GM18502 (cell line): ENCODE results near the gene LTA4H.

Experiments used
- ATAC-seq: cut with Tn5 transposase; IDR thresholded peaks from one replicate; pipeline ENCODE4 v1.9.1; 2021; ENCODE audit warnings: mild to moderate bottlenecking; ENCODE audit not compliant: unreplicated experiment, poor library complexity

Gene LTA4H

DNA sequence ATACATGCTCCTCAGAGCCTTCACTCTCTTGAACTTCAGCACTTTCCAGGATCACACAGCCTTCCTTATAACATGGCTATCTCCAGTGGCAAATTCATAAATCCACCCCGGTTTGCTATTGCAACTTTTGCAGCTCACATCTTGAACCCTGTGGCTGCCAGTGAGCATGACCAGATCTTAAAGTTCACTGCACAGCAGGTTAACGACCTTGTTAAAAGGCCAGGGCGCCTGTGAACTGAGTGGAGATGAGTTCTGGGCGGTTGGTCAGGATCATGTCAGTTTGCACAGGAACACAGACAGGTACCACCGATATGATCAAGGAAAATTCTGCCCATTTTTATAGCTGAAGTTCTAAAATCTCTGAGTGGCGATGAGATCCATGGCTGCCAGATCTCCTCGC is 24.7 kb upstream of the LTA4H start:
- no peak for ATAC-seq

DNA sequence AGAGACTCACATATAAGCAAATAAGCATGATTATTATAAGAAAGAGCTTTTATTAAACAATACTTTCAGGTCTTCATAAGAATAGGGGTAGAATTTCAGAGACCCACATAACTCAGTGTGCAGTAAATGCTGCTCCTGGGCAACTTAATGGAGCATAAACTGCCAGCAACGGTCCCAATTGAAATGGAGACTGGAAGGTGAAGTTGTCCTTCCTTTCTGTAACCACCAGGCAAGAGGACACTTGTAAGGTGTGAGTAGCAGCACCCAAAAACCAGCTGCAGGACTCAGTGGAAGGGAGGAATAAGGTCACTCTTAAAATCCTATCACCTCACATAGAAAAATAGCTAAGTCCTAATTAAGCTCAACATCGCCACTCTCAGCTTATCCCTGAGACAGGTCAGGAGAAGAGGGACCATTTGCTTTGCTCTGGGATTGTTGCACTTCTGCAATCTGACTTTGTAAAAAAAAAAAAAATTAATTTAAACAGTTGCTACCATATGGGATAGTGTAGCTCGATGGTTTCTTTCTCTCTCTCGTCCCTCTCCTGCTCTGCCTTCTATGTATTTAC is 22.7 kb upstream of the LTA4H start:
- ATAC-seq = no peak

GRCh38 chr12:96056646-96057455 is 21.5 kb upstream of the LTA4H start:
- no peak for ATAC-seq

- ATAC-seq = no peak
These were observed 18.8 kb upstream of the LTA4H start for GRCh38 chr12:96054244-96054610.

GRCh38 chr12:96053476-96054243 is 18.3 kb upstream of the LTA4H start:
- no peak for ATAC-seq

GRCh38 chr12:96051756-96052485 is 16.5 kb upstream of the LTA4H start:
- ATAC-seq = no peak

DNA sequence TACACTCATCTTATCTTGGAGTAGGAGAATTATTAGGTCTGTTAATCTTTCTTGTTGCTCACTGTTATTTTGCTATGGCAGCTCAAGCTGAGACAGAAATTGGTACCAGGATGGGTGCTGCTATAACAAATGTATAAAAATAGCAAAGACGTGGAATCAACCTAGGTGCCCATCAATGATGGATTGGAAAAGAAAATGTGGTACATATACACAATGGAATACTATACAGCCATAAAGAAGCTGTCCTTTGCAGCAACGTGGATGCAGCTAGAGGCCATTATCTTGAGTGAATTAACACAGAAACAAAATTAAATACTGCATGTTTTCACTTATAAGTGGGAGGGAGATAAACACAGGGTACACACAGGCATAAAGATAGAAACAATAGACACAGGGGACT is 14.8 kb upstream of the LTA4H start:
- no peak for ATAC-seq

GRCh38 chr12:96049101-96049500 is 13.7 kb upstream of the LTA4H start:
- no peak for ATAC-seq

- no peak for ATAC-seq
These were observed 13.1 kb upstream of the LTA4H start for GRCh38 chr12:96048393-96048969.

GRCh38 chr12:96047229-96048211 is 12.1 kb upstream of the LTA4H start:
- peak; percentile 73 for ATAC-seq

- peak; percentile 33 for ATAC-seq
These were observed 11.3 kb upstream of the LTA4H start for GRCh38 chr12:96046543-96047228.

DNA sequence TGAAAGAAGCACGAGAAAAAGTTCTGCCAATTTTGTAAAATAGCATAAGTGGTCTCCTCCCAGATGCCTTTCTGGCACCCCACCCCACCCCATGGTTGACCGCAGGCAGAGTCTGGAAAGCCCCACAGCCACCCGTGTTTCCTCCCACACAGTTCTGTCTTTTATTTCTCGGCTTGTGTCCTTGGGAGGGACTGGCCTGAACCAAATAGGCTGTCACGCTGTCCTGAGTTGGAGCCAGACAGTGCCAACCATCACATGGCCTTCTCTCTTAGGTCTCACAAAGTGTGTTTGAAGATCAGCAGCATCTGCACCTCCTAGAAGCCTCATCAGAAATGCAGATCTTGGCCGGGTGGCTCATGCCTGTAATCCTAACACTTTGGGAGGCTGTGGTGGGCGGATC is 10.2 kb upstream of the LTA4H start:
- ATAC-seq = no peak

DNA sequence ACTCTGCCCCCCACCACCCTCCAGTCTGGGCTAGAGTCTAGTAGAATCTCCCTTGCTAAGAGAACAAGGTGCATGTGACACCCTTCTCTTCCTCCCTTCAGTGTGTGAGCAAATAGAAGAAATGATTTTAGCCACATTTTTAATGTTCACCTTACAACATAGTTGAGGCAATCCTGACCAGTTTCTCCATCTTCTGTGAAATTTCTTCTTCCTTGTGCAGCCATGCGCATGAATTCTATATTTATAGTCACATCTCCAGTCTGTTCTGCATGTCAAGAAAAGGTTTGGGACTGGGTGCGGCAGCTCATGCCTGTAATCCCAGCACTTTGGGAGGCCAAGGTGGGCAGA is 9.5 kb upstream of the LTA4H start:
- ATAC-seq = no peak

DNA sequence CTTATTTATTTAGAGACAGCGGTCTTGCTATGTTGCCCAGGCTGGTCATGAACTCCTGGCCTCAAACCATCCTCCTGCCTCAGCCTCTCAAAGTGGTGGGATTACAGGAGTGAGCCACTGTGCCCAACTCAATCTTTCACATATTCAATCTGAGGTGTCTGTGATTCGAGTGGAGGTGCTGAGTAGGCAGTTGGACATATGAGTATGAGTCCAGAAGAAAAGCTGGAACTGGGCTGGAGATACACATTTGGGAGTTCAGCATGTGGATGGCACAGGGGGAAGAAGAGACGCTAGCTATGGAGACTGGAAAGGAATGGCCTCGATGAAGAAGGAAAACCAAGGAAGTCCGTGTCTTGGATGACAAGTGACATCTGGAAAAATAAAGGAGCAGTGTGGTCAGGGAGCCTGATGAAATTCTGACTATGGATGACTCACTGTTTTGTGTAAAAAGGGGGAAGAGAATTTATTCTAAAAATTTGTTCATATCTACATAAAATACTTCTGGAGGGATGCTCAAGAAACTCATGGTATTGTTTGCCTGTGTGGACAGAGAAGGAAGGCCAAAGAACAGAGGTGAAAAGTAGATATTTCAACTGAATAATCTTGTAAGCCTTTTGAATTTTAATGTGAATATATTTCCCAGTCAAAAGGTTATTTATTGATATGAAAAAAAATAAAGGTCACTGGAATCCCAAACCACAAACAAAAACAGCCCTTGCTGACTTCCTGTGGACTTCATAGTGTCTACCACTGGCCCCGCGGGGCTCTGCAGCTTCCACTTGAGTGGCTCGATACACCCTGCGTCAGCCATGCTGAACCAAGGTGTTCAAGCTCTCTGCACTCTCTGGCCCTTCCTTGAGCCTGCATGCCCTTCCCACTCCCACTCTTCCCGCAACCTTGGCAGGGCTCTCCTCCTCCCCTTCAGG is 8.9 kb upstream of the LTA4H start:
- no peak for ATAC-seq

- ATAC-seq = no peak
These were observed 5.8 kb upstream of the LTA4H start for GRCh38 chr12:96041181-96041580.

DNA sequence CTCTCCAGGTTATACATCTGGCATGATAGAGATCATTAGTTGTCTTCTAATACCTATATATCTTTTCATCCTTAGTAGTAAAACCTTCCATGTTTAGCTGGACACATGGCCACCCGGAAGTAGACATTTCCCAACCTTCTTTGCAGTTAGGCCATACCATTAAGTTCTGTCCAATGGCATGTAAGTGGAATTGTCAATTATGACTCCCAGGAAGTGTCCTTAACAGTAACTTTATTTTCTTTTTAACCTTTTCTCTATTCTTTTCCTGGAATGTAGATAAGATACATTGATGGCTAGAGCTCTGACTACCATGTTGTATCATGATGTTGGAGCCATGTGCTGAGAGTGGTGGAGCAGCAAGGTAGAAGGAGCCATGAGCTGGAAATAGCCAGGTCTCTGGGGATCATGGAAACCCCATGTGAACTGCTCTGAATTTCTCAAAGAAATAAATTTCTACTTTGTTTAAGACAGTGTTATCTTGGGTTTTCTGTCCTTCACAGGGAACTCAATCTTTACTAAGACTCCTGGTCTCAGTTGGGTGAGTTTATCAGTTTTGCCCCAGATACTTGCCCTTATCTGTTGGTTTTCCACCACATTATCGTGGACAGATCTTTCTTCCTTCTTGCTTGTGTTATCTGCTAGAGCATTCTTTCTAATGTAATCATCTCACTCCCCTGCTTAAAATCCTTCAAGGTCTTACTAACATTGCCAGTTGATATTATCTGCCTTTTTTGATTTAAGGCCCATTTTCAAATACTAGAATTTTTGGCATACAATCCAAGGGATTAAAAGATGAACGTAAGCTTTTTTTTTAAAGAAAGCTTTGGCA is 5.1 kb upstream of the LTA4H start:
- ATAC-seq = no peak

- no peak for ATAC-seq
These were observed 4.1 kb upstream of the LTA4H start for GRCh38 chr12:96039516-96039915.
